HepG2 (cell line): Measurements from ENCODE around the gene EFCAB8. TPM values are rescaled to one million over a fixed set of nuclear protein-coding genes. Genes with fewer than 3 reads are reported as not detected.

Experiments used
- ATAC-seq: fragments of 200-7000 bp; cut with Tn5 transposase; 3 replicates; pipeline ENCODE4 v1.9.1; 2020; ENCODE audit warnings: mild to moderate bottlenecking, moderate library complexity
- BruUV-seq: library from RNA; stranded (reverse); fragments of 400-500 nt; replicated peaks from 2 replicates; lab custom pipeline; 2021; lab: Mats Ljungman, UMichigan
- CTCF ChIA-PET: fragments of 300-600 bp; formaldehyde crosslinking; extraction: SDS; loops from one replicate; lab custom pipeline; 2021; ENCODE audit warnings: low total read pairs, inconsistent platforms, low intra/inter-chr PET ratio; lab: Yijun Ruan, JAX
- POLR2A ChIA-PET: fragments of 350-600 bp; sonication (Branson Sonifier 250); formaldehyde crosslinking; loops from one replicate; lab custom pipeline; 2020; ENCODE audit warnings: antibody characterized with exemption, inconsistent platforms; lab: Yijun Ruan, JAX
- DNase-seq: peaks from one replicate; pipeline ENCODE4 v3.0.0-alpha.2; 2015; ENCODE audit warnings: low spot score
- FAIRE-seq: peaks from 3 replicates; lab custom pipeline; 2011; peaks lifted over from hg19 to GRCh38; lab: Jason Lieb, UNC
- H2AFZ ChIP-seq: one replicate; pipeline ENCODE4 v1.6.1; 2011; ENCODE audit warnings: low read length, inconsistent platforms
- H3K27ac ChIP-seq: fragments of 300-600 bp; 3 replicates; pipeline ENCODE4 v1.8.0; 2011; ENCODE audit warnings: mixed run types, mild to moderate bottlenecking, mixed read lengths, low read length, inconsistent platforms; ENCODE audit not compliant: insufficient read depth; ENCODE audit errors: extremely low read length
- H3K27me3 ChIP-seq, 2 experiments: fragments of 200-600 bp in 1 of 2; 2 replicates in 1 of 2; 3 replicates in 1 of 2; pipeline versions ENCODE4 v1.6.0 to v1.8.0; 2011; ENCODE audit warnings: low read length in 2 of 2, mild to moderate bottlenecking in 2 of 2, moderate library complexity in 2 of 2, inconsistent platforms in 1 of 2; ENCODE audit not compliant: insufficient read depth in 2 of 2, control insufficient read depth in 1 of 2
- H3K36me3 ChIP-seq, 2 experiments: fragments of 200-600 bp in 1 of 2; replicated peaks in 1 of 2; 2 replicates in 1 of 2; 3 replicates in 1 of 2; pipeline versions ENCODE4 v1.5.1 to v1.8.0; 2011; ENCODE audit warnings: low read length in 2 of 2, inconsistent platforms in 1 of 2; ENCODE audit not compliant: insufficient read depth in 2 of 2, control insufficient read depth in 1 of 2
- H3K4me1 ChIP-seq: 2 replicates; pipeline ENCODE4 v1.5.1; 2012; ENCODE audit warnings: low read length, inconsistent platforms; ENCODE audit not compliant: insufficient read depth
- H3K4me2 ChIP-seq: 2 replicates; pipeline ENCODE4 v1.6.0; 2011; ENCODE audit warnings: low read depth, low read length, inconsistent platforms
- H3K4me3 ChIP-seq, 3 experiments: fragments of 200-600 bp in 1 of 3; sonication (generic), shearing (Covaris generic) in 1 of 3; replicated peaks in 1 of 3; 2 replicates each; pipeline ENCODE4 v1.5.1; 2011 to 2016; ENCODE audit warnings: low read length in 3 of 3, inconsistent platforms in 2 of 3, low read depth in 2 of 3, mild to moderate bottlenecking in 2 of 3, control low read depth in 1 of 3, mixed read lengths in 1 of 3; ENCODE audit not compliant: insufficient read depth in 1 of 3
- H3K79me2 ChIP-seq: one replicate; pipeline ENCODE4 v1.6.1; 2011; ENCODE audit warnings: low read length, inconsistent platforms; ENCODE audit not compliant: insufficient read depth
- H3K9ac ChIP-seq: 2 replicates; pipeline ENCODE4 v1.6.0; 2011; ENCODE audit warnings: mild to moderate bottlenecking, low read depth, low read length, inconsistent platforms; ENCODE audit not compliant: insufficient read depth
- H3K9me3 ChIP-seq: 2 replicates; pipeline ENCODE4 v1.5.1; 2012; ENCODE audit warnings: mild to moderate bottlenecking, low read length
- H4K20me1 ChIP-seq: 2 replicates; pipeline ENCODE4 v1.6.0; 2011; ENCODE audit warnings: inconsistent platforms, mild to moderate bottlenecking, low read length, moderate library complexity; ENCODE audit not compliant: insufficient read depth
- ATF7-NPFF ChIP-seq: sonication (generic); formaldehyde crosslinking; IDR thresholded peaks from 2 replicates; pipeline ENCODE4 v1.8.1; 2023; ENCODE audit warnings: mild to moderate bottlenecking, low read depth, missing genetic modification reagents, moderate library complexity
- CEBPB ChIP-seq: IDR thresholded peaks from 2 replicates; pipeline ENCODE4 v1.6.1; 2011; ENCODE audit warnings: low read depth, low read length, improper control_type of control experiment, borderline replicate concordance
- HNF1A ChIP-seq, 2 experiments: sonication (generic) in 1 of 2; formaldehyde crosslinking in 1 of 2; IDR thresholded peaks; 2 replicates each; pipeline versions ENCODE4 v1.4.0 to v1.6.1; 2016 to 2020; ENCODE audit warnings: borderline replicate concordance in 1 of 2, low read depth in 1 of 2, mild to moderate bottlenecking in 1 of 2, missing genetic modification reagents in 1 of 2
- MAFK ChIP-seq, 2 experiments: IDR thresholded peaks in 1 of 2; conservative IDR thresholded peaks in 1 of 2; 2 replicates each; pipeline ENCODE4 v1.6.1; 2011; ENCODE audit warnings: improper control_type of control experiment in 2 of 2, low read length in 2 of 2
- NR0B2 ChIP-seq: sonication (generic); formaldehyde crosslinking; IDR thresholded peaks from 2 replicates; pipeline ENCODE4 v1.4.0; 2020; ENCODE audit warnings: mild to moderate bottlenecking, missing genetic modification reagents
- SIX1 ChIP-seq: sonication (generic); formaldehyde crosslinking; IDR thresholded peaks from 2 replicates; pipeline ENCODE4 v1.4.0; 2020; ENCODE audit warnings: missing genetic modification reagents, borderline replicate concordance
- WGBS: methylation state at CpG from one replicate; pipeline ENCODE4 v1.1.6; 2017; ENCODE audit warnings: low lambda C conversion rate; 5-methylcytosine and 5-hydroxymethylcytosine counted together
- in situ Hi-C: cut with HindIII; loops from 2 replicates; pipeline ENCODE4 v1.10.0; 2017; ENCODE audit warnings: low pct_unique_long_range_greater_than_20kb; ENCODE audit not compliant: extremely low pct_ligation_motif_present
- intact Hi-C: fragments of 100-400 bp; cut with micrococcal nuclease; formaldehyde crosslinking; loops from one replicate; pipeline ENCODE4 v1.10.0; 2022; ENCODE audit not compliant: unreplicated experiment
- polyA plus RNA-seq, 8 experiments: library from polyadenylated mRNA; depleted of rRNA in 3 of 8; stranded (reverse) in 7 of 8; unstranded in 1 of 8; fragments of >200 nt; fragmentation: Illumina TruSeq in 4 of 8; extraction: Trizol in 4 of 8; gene quantifications; 2 replicates each; pipeline versions ENCODE4 v1.2.1 to v1.2.3, GENCODE V29; 2011 to 2016; ENCODE audit warnings: low read depth in 4 of 8, missing spikeins in 1 of 8, mixed read lengths in 1 of 8; ENCODE audit not compliant: insufficient read depth in 1 of 8
- total RNA-seq, 5 experiments: library from RNA; depleted of rRNA; stranded (reverse); fragments of >200 nt; fragmentation: Illumina TruSeq; extraction: Trizol; gene quantifications; 2 replicates each; pipeline ENCODE4 v1.2.3, GENCODE V29; 2016; ENCODE audit warnings: low read depth in 1 of 5

The EFCAB8 gene
- total and polyA plus RNA-seq, 2 of the 13 experiments (the other 11 are each of a cell fraction or from before 2014, with no cell fraction given) = 0.15 to 0.22 TPM

- Histone ChIP-seq H3K4me2 (no peak overlapping the region), H3K9me3 (no peaks in the 10 kb centered on the region), H3K9ac (no peak overlapping the region), H3K36me3 (no peaks in the 10 kb centered on the region), H2AFZ (no peak overlapping the region), H3K27ac (no peak overlapping the region), H3K4me3 (no peak overlapping the region), H3K79me2 (no peaks in the 10 kb centered on the region), H3K27me3 (peaks cover 0 to 48% of the 10 kb centered on the region in 2 experiments; a peak in 2 of 5 replicates), H3K4me1 (peaks cover 14% of the 10 kb centered on the region), H4K20me1 (no peaks in the 10 kb centered on the region)
- intact Hi-C loops = no loop called here
- WGBS = 33% methylated on average over 6 of the region's 6 CpGs
- ATAC-seq (peak; percentile 12; the same call in 1 of the 3 replicates), FAIRE-seq (no peak), DNase-seq (no peak)
- in situ Hi-C loops = no loop called here
- TF ChIP-seq SIX1 (CRISPR knock-in tag) (no peak), HNF1A (IDR thresholded peaks at IDR 0.05; ENCODE audit: low read depth) (no peak), HNF1A (CRISPR knock-in tag; IDR thresholded peaks at IDR 0.05; ENCODE audit: borderline replicate concordance) (0 out of 2 replicates have a peak, but pooled peaks have one; percentile 15), CEBPB (no peak), NR0B2 (CRISPR knock-in tag) (no peak), MAFK (conservative IDR thresholded peaks at IDR 0.05 in 1 of 2, IDR thresholded peaks at IDR 0.05 in 1 of 2; ENCODE audit: low read length in 2 of 2) (no peak), ATF7-NPFF (CRISPR knock-in tag) (no peak)
- ChIA-PET POLR2A (no interaction called here), CTCF (no interaction called here)
- no TSS peak for BruUV-seq
These were observed 126.9 kb downstream of the EFCAB8 start for GRCh38 chr20:32985596-32985995.
